ENCODE data around the gene TLCD3A.
"Not testable (repeated sequence)": the region's sequence is repeated elsewhere in the genome, so short reads cannot be mapped to it uniquely, and the experiment has no call there.

Gene TLCD3A

GRCh38 chr17:732067-732901, at the start of gene TLCD3A:
TSS of gene TLCD3A (plus strand) at chr17:732596. CDS start at chr17:732648, 52 bp downstream.
- DNase-seq, result peak in 2 of 4 experiments; percentile 12 to 41

GRCh38 chr17:683040-683439, 49.4 kb upstream of the TLCD3A start:
- no peak for DNase-seq

GRCh38 chr17:683499-684254, 48.7 kb upstream of the TLCD3A start:
- DNase-seq, result no peak

- no peak for DNase-seq
Observed at GRCh38 chr17:685006-685405, 47.4 kb upstream of the TLCD3A start.

GRCh38 chr17:688100-688989, 44.1 kb upstream of the TLCD3A start:
- no peak for DNase-seq

GRCh38 chr17:689556-690275, 42.7 kb upstream of the TLCD3A start:
- no peak for DNase-seq

- no peak for DNase-seq
Observed at GRCh38 chr17:690361-690760, 42.0 kb upstream of the TLCD3A start.

GRCh38 chr17:691423-691822, 41.0 kb upstream of the TLCD3A start:
- DNase-seq, result no peak

GRCh38 chr17:692116-692515, 40.3 kb upstream of the TLCD3A start:
- DNase-seq, result no peak

- no peak for DNase-seq
Observed at GRCh38 chr17:693791-694638, 38.4 kb upstream of the TLCD3A start.

- DNase-seq, result no peak
Observed at GRCh38 chr17:696369-696768, 36.0 kb upstream of the TLCD3A start.

GRCh38 chr17:697682-698081, 34.7 kb upstream of the TLCD3A start:
- DNase-seq, result no peak

GRCh38 chr17:698096-698495, 34.3 kb upstream of the TLCD3A start:
- not testable (repeated sequence) for DNase-seq

- no peak for DNase-seq
Observed at GRCh38 chr17:699345-699744, 33.1 kb upstream of the TLCD3A start.

- DNase-seq, result no peak
Observed at GRCh38 chr17:700504-701094, 31.8 kb upstream of the TLCD3A start.

GRCh38 chr17:703081-703875, 29.1 kb upstream of the TLCD3A start:
- DNase-seq, result no peak

GRCh38 chr17:704111-704864, 28.1 kb upstream of the TLCD3A start:
- DNase-seq, result no peak

- DNase-seq, result no peak
Observed at GRCh38 chr17:705011-705410, 27.4 kb upstream of the TLCD3A start.

- DNase-seq, result no peak
Observed at GRCh38 chr17:705863-706262, 26.5 kb upstream of the TLCD3A start.

All from activated naive CD4-positive, alpha-beta T cell (primary cell).